OCI-LY7 (cell line): ENCODE measurements around the gene STKLD1. TPM values are rescaled to one million over a fixed set of nuclear protein-coding genes. Genes with fewer than 3 reads are reported as not detected.

Experiments used
- BruUV-seq: library from RNA; stranded (reverse); fragments of 400-500 nt; replicated peaks from 2 replicates; lab custom pipeline; 2021; lab: Mats Ljungman, UMichigan
- CTCF ChIA-PET: fragments of 300-600 bp; sonication (Branson Sonifier 250); formaldehyde crosslinking; loops from one replicate; lab custom pipeline; 2022; ENCODE audit warnings: antibody characterized with exemption; ENCODE audit not compliant: unreplicated experiment; lab: Charles Lee
- POLR2A ChIA-PET: fragments of 300-600 bp; sonication (Branson Sonifier 250); formaldehyde crosslinking; loops from one replicate; lab custom pipeline; 2022; ENCODE audit warnings: antibody characterized with exemption; lab: Charles Lee
- DNase-seq: peaks from one replicate; pipeline ENCODE4 v3.0.0-alpha.2; 2015; ENCODE audit warnings: low spot score
- H2AFZ ChIP-seq: fragments of 200-600 bp; sonication (generic), shearing (Covaris generic); 2 replicates; pipeline ENCODE4 v1.6.1; 2014; ENCODE audit warnings: mild to moderate bottlenecking, antibody characterized with exemption, low read length, moderate library complexity
- H3K27ac ChIP-seq: fragments of 200-600 bp; sonication (generic); 2 replicates; pipeline ENCODE4 v1.5.1; 2014; ENCODE audit warnings: mixed run types, low read depth, mild to moderate bottlenecking, moderate library complexity, low read length, inconsistent platforms; ENCODE audit not compliant: poor library complexity, severe bottlenecking
- H3K36me3 ChIP-seq: fragments of 200-600 bp; sonication (generic); 2 replicates; pipeline ENCODE4 v1.6.1; 2014; ENCODE audit warnings: mild to moderate bottlenecking, antibody characterized with exemption, low read length, moderate library complexity, mixed read lengths; ENCODE audit not compliant: insufficient read depth
- H3K4me1 ChIP-seq: fragments of 200-600 bp; sonication (generic); 2 replicates; pipeline ENCODE4 v1.5.1; 2014; ENCODE audit warnings: mild to moderate bottlenecking, low read length; ENCODE audit not compliant: insufficient read depth, poor library complexity, severe bottlenecking
- H3K4me2 ChIP-seq: fragments of 200-600 bp; sonication (generic); 2 replicates; pipeline ENCODE4 v1.6.1; 2014; ENCODE audit warnings: mild to moderate bottlenecking, low read length
- H3K4me3 ChIP-seq: fragments of 200-600 bp; sonication (generic); 2 replicates; pipeline ENCODE4 v1.5.1; 2014; ENCODE audit warnings: mild to moderate bottlenecking, low read depth, low read length; ENCODE audit not compliant: poor library complexity, severe bottlenecking
- H3K79me2 ChIP-seq: fragments of 200-600 bp; sonication (generic); 2 replicates; pipeline ENCODE4 v1.6.1; 2016; ENCODE audit warnings: low read depth, mild to moderate bottlenecking, low read length, moderate library complexity, mixed read lengths; ENCODE audit not compliant: insufficient read depth
- H3K9me2 ChIP-seq: fragments of 200-600 bp; sonication (generic); 2 replicates; pipeline ENCODE4 v1.6.1; 2016; ENCODE audit warnings: mild to moderate bottlenecking, low read length, mixed read lengths; ENCODE audit not compliant: insufficient read depth
- H3K9me3 ChIP-seq: fragments of 200-600 bp; sonication (generic); 2 replicates; pipeline ENCODE4 v1.6.1; 2014; ENCODE audit warnings: mild to moderate bottlenecking, mixed run types, low read length, mixed read lengths
- H4K20me1 ChIP-seq: fragments of 200-600 bp; sonication (generic); 2 replicates; pipeline ENCODE4 v1.6.1; 2014; ENCODE audit warnings: mild to moderate bottlenecking, antibody characterized with exemption, low read length, moderate library complexity, mixed read lengths; ENCODE audit not compliant: insufficient read depth
- EZH2phosphoT487 ChIP-seq: fragments of 200-600 bp; sonication (generic); IDR thresholded peaks from 2 replicates; pipeline ENCODE4 v1.6.1; 2018; ENCODE audit warnings: low read depth, borderline replicate concordance, mild to moderate bottlenecking, mixed run types, antibody characterized with exemption, low read length, moderate library complexity, mixed read lengths
- intact Hi-C: fragments of 100-400 bp; cut with micrococcal nuclease; formaldehyde crosslinking; loops from one replicate; pipeline ENCODE4 v1.10.0; 2022; ENCODE audit not compliant: unreplicated experiment
- total RNA-seq, 2 experiments: library from RNA; depleted of rRNA in 1 of 2; stranded (reverse); fragments of >200 nt in 1 of 2; shearing (Covaris generic) in 1 of 2; gene quantifications; 2 replicates each; pipeline ENCODE4 v1.2.3, GENCODE V29; 2014 to 2022
- TF ChIP-seq, protein P1 (sequence below): fragments of 200-600 bp; sonication (generic); conservative IDR thresholded peaks from 2 replicates; pipeline ENCODE4 v1.5.1; 2014; ENCODE audit warnings: mild to moderate bottlenecking, antibody characterized with exemption, low read length, moderate library complexity, mixed read lengths

STKLD1 gene
- total RNA-seq, 2 experiments from 2014 or later, result 1.4 to 1.7 TPM

DNA sequence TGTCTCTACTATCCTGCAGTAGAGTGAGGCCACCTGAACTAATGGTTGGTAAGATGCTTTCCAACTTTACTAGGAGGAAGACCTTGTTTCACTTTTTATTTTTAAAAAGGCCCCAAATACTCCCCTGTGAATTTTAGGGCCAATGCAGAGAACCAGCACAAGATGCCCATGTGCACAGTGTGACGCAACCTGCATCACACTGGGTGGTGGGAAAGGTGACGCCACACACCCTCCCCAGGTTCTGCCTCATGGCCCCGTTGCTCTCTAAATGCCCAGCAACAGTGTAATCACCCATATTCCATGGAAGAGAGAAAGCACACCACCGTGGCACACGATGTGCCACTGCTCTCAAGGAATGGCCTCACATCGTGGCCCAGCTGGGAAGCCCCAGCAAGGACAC lies 6.7 kb upstream of the STKLD1 start:
- Histone ChIP-seq H2AFZ (no peak overlapping the region), H3K9me3 (no peaks in the 10 kb centered on the region), H4K20me1 (peaks cover 16% of the 10 kb centered on the region; the same call in 1 of the 2 replicates), H3K4me1 (peaks cover 26% of the 10 kb centered on the region), H3K9me2 (no peaks in the 10 kb centered on the region), H3K27ac (no peak overlapping the region), H3K79me2 (peaks cover 62% of the 10 kb centered on the region), H3K4me2 (no peak overlapping the region), H3K4me3 (no peak overlapping the region), H3K36me3 (peaks cover 86% of the 10 kb centered on the region)
- BruUV-seq, result no TSS peak
- intact Hi-C loops, result no loop called here
- no peak for DNase-seq
- ChIA-PET POLR2A (no interaction called here), CTCF (no interaction called here)
- TF ChIP-seq, protein P1, sequence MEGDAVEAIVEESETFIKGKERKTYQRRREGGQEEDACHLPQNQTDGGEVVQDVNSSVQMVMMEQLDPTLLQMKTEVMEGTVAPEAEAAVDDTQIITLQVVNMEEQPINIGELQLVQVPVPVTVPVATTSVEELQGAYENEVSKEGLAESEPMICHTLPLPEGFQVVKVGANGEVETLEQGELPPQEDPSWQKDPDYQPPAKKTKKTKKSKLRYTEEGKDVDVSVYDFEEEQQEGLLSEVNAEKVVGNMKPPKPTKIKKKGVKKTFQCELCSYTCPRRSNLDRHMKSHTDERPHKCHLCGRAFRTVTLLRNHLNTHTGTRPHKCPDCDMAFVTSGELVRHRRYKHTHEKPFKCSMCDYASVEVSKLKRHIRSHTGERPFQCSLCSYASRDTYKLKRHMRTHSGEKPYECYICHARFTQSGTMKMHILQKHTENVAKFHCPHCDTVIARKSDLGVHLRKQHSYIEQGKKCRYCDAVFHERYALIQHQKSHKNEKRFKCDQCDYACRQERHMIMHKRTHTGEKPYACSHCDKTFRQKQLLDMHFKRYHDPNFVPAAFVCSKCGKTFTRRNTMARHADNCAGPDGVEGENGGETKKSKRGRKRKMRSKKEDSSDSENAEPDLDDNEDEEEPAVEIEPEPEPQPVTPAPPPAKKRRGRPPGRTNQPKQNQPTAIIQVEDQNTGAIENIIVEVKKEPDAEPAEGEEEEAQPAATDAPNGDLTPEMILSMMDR, result no peak
- no peak for TF ChIP-seq EZH2phosphoT487

DNA sequence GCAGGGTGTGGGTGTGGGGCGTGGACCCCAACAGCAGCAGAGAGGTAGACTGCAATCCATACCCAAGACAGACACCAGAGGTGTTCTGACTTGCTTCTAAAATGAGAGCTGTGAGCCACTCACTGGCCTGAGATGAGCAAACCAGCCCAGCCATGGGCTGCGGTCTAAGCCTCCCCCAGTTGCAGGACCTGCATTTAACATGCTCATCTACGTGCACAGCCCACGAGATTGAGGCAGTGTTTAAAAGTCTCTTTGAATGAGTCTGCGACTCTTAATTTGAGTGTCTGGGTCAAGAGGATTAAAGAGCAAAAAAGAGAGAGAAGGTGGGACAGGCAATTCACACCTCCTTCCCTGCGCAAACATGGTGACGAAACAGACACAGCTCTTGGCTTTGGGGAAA lies 6.2 kb upstream of the STKLD1 start:
- Histone ChIP-seq H2AFZ (no peak overlapping the region), H3K4me3 (no peak overlapping the region), H3K4me1 (peaks cover 29% of the 10 kb centered on the region), H3K4me2 (no peak overlapping the region), H3K9me3 (no peaks in the 10 kb centered on the region), H4K20me1 (peaks cover 20% of the 10 kb centered on the region), H3K9me2 (no peaks in the 10 kb centered on the region), H3K27ac (no peak overlapping the region), H3K79me2 (peaks cover 67% of the 10 kb centered on the region), H3K36me3 (peaks cover 82% of the 10 kb centered on the region)
- TF ChIP-seq, protein P1, result no peak
- TF ChIP-seq EZH2phosphoT487, result no peak
- ChIA-PET CTCF (no interaction called here), POLR2A (no interaction called here)
- intact Hi-C loops, result no loop called here
- DNase-seq, result no peak
- BruUV-seq, result no TSS peak

DNA sequence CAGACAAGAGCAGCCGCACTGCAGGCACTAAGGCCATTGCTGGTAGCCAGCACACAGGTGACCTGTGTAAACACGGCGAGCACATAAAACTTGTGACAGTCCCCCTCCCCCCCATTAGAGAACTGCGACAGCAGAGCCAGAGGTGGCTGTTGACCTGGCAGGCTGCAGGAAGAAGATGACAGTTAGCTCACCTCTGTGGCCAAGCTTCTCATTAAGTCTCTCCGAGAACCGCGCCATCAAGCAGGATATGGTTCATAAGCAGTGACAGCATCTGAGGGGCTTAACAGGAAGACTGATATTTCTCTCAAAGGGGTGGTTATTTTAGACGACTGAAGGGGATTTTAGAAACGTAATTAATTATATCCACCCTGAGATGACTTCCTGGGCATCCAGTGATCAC lies 5.5 kb upstream of the STKLD1 start:
- ChIA-PET CTCF (interaction anchor here (0.6 kb wide), 1 partner anchor 8 kb away, joined by 3 read pairs; no protein-coding TSS in a partner anchor), POLR2A (interaction anchor here (0.6 kb wide), 1 partner anchor 1392 kb away, joined by 3 read pairs; no protein-coding TSS in a partner anchor)
- no peak for DNase-seq
- H3K36me3 ChIP-seq, result peaks cover 75% of the 10 kb centered on the region
- peaks cover 74% of the 10 kb centered on the region for H3K79me2 ChIP-seq
- TF ChIP-seq, protein P1, result no peak
- no peak for TF ChIP-seq EZH2phosphoT487
- intact Hi-C loops, result no loop called here
- peaks cover 29% of the 10 kb centered on the region for H3K4me1 ChIP-seq
- no peaks in the 10 kb centered on the region for H3K9me2 ChIP-seq
- peaks cover 22% of the 10 kb centered on the region for H4K20me1 ChIP-seq
- H3K9me3 ChIP-seq, result no peaks in the 10 kb centered on the region
- no TSS peak for BruUV-seq
- peak overlapping the region; percentile 39 for H3K4me2 ChIP-seq
- no peak overlapping the region for H2AFZ ChIP-seq
- no peak overlapping the region for H3K4me3 ChIP-seq
- peak overlapping the region; percentile 38 for H3K27ac ChIP-seq
